GM21576 (cell line): Measurements from ENCODE around the gene MAL.
A peak's percentile ranks its signal among the peaks of the same experiment; 100 is the strongest.
"Not testable (repeated sequence)": the region's sequence is repeated elsewhere in the genome, so short reads cannot be mapped to it uniquely, and the experiment has no call there.

Experiments
- ATAC-seq: cut with Tn5 transposase; IDR thresholded peaks from one replicate; pipeline ENCODE4 v1.9.1; 2021; ENCODE audit warnings: mild to moderate bottlenecking, moderate library complexity; ENCODE audit not compliant: unreplicated experiment

Gene MAL

GRCh38 chr2:95032341-95032740, 6.8 kb downstream of the MAL start:
- ATAC-seq, result no peak

GRCh38 chr2:95032868-95033603, 7.5 kb downstream of the MAL start:
- no peak for ATAC-seq

- no peak for ATAC-seq
Observed at GRCh38 chr2:95034221-95034620, 8.7 kb downstream of the MAL start.

GRCh38 chr2:95034818-95035217, 9.3 kb downstream of the MAL start:
- no peak for ATAC-seq

GRCh38 chr2:95036596-95037383, 11.3 kb downstream of the MAL start:
- no peak for ATAC-seq

GRCh38 chr2:95037384-95037839, 11.9 kb downstream of the MAL start:
- no peak for ATAC-seq

- not testable (repeated sequence) for ATAC-seq
Observed at GRCh38 chr2:95037841-95038585, 12.5 kb downstream of the MAL start.

GRCh38 chr2:95038635-95039298, 13.3 kb downstream of the MAL start:
- no peak for ATAC-seq

- no peak for ATAC-seq
Observed at GRCh38 chr2:95039363-95039762, 13.9 kb downstream of the MAL start.

GRCh38 chr2:95039978-95040377, 14.5 kb downstream of the MAL start:
- ATAC-seq, result no peak

GRCh38 chr2:95040426-95040825, 14.9 kb downstream of the MAL start:
- ATAC-seq, result no peak

GRCh38 chr2:95041060-95041823, 15.7 kb downstream of the MAL start:
- no peak for ATAC-seq

GRCh38 chr2:95041824-95042442, 16.4 kb downstream of the MAL start:
- no peak for ATAC-seq

- peak; percentile 18 for ATAC-seq
Observed at GRCh38 chr2:95042472-95043271, 17.2 kb downstream of the MAL start.

- peak; percentile 38 for ATAC-seq
Observed at GRCh38 chr2:95043300-95044093, 18.0 kb downstream of the MAL start.

- no peak for ATAC-seq
Observed at GRCh38 chr2:95044601-95045000, 19.1 kb downstream of the MAL start.

GRCh38 chr2:95046371-95047112, 21.0 kb downstream of the MAL start:
- ATAC-seq, result no peak
